ENCODE measurements around the gene ZNF407. TPM values are rescaled to one million over a fixed set of nuclear protein-coding genes. Genes with fewer than 3 reads are reported as not detected.

The ZNF407 gene
- total and polyA plus RNA-seq, 2 of the 13 experiments (the other 11 are each of a cell fraction or from before 2014, with no cell fraction given): 2.3 to 8.7 TPM

GRCh38 chr18:74597034-74597661 lies 522 bp upstream of the ZNF407 start (continued):
- no peak for TF ChIP-seq PHF5A (CRISPR knock-in tag; IDR thresholded peaks at IDR 0.05; ENCODE audit: low read depth, unreplicated experiment)
- no peak for TF ChIP-seq SAFB2 (CRISPR knock-in tag; IDR thresholded peaks at IDR 0.05; ENCODE audit: borderline replicate concordance, low read depth)
- no peak for TF ChIP-seq JARID2 (CRISPR knock-in tag; IDR thresholded peaks at IDR 0.05; ENCODE audit: insufficient replicate concordance)
- TF ChIP-seq ZNF256 (CRISPR knock-in tag; conservative IDR thresholded peaks at IDR 0.05): 0 out of 2 replicates have a peak, but pooled peaks have one; percentile 57
- no peak for TF ChIP-seq ZNF432 (CRISPR knock-in tag; IDR thresholded peaks at IDR 0.05; ENCODE audit: borderline replicate concordance)
- TF ChIP-seq CHCHD3 (CRISPR knock-in tag; IDR thresholded peaks at IDR 0.05): no peak
- TF ChIP-seq ZNF446 (CRISPR knock-in tag; IDR thresholded peaks at IDR 0.05): no peak
- peak; percentile 84 for TF ChIP-seq ZNF687 (CRISPR knock-in tag; IDR thresholded peaks at IDR 0.05)
- TF ChIP-seq ZFP90 (CRISPR knock-in tag; IDR thresholded peaks at IDR 0.05; ENCODE audit: borderline replicate concordance): no peak; the same call in 1 of the 2 replicates
- no peak for TF ChIP-seq ELF3 (CRISPR knock-in tag; IDR thresholded peaks at IDR 0.05)
- no peak for TF ChIP-seq ZNF468 (CRISPR knock-in tag; IDR thresholded peaks at IDR 0.05)
- no peak for TF ChIP-seq ZNF205 (CRISPR knock-in tag; IDR thresholded peaks at IDR 0.05)
- TF ChIP-seq, protein P1, sequence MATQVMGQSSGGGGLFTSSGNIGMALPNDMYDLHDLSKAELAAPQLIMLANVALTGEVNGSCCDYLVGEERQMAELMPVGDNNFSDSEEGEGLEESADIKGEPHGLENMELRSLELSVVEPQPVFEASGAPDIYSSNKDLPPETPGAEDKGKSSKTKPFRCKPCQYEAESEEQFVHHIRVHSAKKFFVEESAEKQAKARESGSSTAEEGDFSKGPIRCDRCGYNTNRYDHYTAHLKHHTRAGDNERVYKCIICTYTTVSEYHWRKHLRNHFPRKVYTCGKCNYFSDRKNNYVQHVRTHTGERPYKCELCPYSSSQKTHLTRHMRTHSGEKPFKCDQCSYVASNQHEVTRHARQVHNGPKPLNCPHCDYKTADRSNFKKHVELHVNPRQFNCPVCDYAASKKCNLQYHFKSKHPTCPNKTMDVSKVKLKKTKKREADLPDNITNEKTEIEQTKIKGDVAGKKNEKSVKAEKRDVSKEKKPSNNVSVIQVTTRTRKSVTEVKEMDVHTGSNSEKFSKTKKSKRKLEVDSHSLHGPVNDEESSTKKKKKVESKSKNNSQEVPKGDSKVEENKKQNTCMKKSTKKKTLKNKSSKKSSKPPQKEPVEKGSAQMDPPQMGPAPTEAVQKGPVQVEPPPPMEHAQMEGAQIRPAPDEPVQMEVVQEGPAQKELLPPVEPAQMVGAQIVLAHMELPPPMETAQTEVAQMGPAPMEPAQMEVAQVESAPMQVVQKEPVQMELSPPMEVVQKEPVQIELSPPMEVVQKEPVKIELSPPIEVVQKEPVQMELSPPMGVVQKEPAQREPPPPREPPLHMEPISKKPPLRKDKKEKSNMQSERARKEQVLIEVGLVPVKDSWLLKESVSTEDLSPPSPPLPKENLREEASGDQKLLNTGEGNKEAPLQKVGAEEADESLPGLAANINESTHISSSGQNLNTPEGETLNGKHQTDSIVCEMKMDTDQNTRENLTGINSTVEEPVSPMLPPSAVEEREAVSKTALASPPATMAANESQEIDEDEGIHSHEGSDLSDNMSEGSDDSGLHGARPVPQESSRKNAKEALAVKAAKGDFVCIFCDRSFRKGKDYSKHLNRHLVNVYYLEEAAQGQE (IDR thresholded peaks at IDR 0.05; ENCODE audit: borderline replicate concordance in 1 of 2, low read depth in 1 of 2, low read length in 2 of 2): no peak
- no peak for TF ChIP-seq NFIB (CRISPR knock-in tag; IDR thresholded peaks at IDR 0.05; ENCODE audit: borderline replicate concordance)
- TF ChIP-seq ZNF674 (CRISPR knock-in tag; IDR thresholded peaks at IDR 0.05; ENCODE audit: low read depth): no peak
- peak; percentile 25; the same call in 1 of the 2 replicates for TF ChIP-seq ERF (CRISPR knock-in tag; IDR thresholded peaks at IDR 0.05)
- TF ChIP-seq ZNF703 (CRISPR knock-in tag; IDR thresholded peaks at IDR 0.05; ENCODE audit: borderline replicate concordance): peak; percentile 64; the same call in 1 of the 2 replicates
- TF ChIP-seq, protein P2, sequence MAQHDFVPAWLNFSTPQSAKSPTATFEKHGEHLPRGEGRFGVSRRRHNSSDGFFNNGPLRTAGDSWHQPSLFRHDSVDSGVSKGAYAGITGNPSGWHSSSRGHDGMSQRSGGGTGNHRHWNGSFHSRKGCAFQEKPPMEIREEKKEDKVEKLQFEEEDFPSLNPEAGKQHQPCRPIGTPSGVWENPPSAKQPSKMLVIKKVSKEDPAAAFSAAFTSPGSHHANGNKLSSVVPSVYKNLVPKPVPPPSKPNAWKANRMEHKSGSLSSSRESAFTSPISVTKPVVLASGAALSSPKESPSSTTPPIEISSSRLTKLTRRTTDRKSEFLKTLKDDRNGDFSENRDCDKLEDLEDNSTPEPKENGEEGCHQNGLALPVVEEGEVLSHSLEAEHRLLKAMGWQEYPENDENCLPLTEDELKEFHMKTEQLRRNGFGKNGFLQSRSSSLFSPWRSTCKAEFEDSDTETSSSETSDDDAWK (CRISPR knock-in tag; IDR thresholded peaks at IDR 0.05): no peak
- no peak for TF ChIP-seq SP140L (CRISPR knock-in tag; IDR thresholded peaks at IDR 0.05; ENCODE audit: borderline replicate concordance)
- no peak for TF ChIP-seq CHD4 (IDR thresholded peaks at IDR 0.05; ENCODE audit: borderline replicate concordance, low read length)
